ENCODE results near the gene CCDC117.

DNA sequence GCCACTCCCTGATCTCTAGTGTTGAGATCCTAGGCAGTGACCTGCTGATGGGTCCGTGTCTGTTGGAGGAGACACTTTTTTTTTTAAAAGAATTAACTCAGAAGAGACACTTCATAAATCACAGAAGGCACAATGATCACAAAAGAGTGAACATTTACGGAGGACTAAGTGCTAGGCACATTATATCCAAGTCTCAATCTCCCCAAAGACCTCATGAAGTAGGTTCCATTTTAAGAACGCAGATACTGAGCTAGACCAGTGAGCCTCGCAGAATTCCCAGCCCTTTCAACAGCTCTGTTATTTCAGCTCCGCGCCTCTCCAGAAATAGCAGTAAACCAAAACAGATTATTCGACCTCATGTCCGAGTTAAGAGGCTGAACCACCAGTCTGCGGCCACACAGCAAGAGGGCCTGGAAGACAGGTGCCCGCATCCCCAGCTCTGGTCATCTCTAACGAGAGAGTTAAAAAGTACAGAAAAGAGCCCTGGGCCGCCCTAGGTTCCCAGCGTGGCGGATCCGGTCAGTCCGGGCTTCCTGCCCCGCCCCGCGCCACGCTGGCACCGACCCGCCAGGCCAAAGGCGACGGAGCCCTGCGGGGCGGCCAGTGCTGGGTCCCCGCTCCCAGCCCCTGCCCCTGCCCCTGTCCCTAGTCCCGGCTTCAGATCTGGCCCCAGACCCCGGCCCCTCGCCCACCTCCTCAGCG lies 27.3 kb downstream of the CCDC117 start:
- TF ChIP-seq, protein P1, sequence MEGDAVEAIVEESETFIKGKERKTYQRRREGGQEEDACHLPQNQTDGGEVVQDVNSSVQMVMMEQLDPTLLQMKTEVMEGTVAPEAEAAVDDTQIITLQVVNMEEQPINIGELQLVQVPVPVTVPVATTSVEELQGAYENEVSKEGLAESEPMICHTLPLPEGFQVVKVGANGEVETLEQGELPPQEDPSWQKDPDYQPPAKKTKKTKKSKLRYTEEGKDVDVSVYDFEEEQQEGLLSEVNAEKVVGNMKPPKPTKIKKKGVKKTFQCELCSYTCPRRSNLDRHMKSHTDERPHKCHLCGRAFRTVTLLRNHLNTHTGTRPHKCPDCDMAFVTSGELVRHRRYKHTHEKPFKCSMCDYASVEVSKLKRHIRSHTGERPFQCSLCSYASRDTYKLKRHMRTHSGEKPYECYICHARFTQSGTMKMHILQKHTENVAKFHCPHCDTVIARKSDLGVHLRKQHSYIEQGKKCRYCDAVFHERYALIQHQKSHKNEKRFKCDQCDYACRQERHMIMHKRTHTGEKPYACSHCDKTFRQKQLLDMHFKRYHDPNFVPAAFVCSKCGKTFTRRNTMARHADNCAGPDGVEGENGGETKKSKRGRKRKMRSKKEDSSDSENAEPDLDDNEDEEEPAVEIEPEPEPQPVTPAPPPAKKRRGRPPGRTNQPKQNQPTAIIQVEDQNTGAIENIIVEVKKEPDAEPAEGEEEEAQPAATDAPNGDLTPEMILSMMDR (IDR thresholded peaks at IDR 0.05), result no peak
- TF ChIP-seq POLR2A (IDR thresholded peaks at IDR 0.05), result no peak
- no peak for TF ChIP-seq EP300 (IDR thresholded peaks at IDR 0.05; ENCODE audit: low read depth)
